AG09309 (cell line): ENCODE measurements around the gene NBL1.

Experiments
- DNase-seq: peaks from one replicate; pipeline ENCODE4 v3.0.0-alpha.2; 2010; ENCODE audit warnings: low read depth
- H3K4me3 ChIP-seq: 2 replicates; pipeline ENCODE4 v1.5.1; 2011; ENCODE audit warnings: mild to moderate bottlenecking, low read depth, low read length, moderate library complexity; ENCODE audit not compliant: control insufficient read depth
- CTCF ChIP-seq: IDR thresholded peaks from 2 replicates; pipeline ENCODE4 v1.5.1; 2011; ENCODE audit warnings: mild to moderate bottlenecking, low read depth, low read length, inconsistent platforms; ENCODE audit not compliant: insufficient read depth, control insufficient read depth; ENCODE audit errors: missing control alignments

NBL1 gene

DNA sequence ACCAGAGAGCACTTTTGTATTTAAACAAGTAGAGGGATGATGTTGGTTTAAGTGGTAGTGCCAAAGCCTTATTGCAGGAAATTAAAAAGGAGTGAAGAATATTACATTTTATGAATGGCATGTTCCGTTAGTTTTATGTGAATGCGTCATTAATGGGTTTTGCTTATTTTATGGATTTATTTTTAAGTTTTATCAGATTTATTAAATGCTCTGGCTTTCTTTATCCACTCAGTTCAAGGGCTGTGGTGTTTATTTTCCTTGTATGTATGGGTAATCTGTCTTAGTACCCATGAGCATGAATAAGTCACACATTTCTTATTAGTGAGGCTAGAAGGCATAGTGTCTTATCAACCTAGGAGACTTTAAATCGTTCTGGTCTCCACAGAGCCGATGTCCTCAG lies 41.6 kb upstream of the NBL1 start:
- no peak overlapping the region for H3K4me3 ChIP-seq
- DNase-seq = no peak
- no peak for TF ChIP-seq CTCF

- TF ChIP-seq CTCF = no peak
- DNase-seq = no peak
- no peak overlapping the region for H3K4me3 ChIP-seq
Measured at GRCh38 chr1:19605967-19606366, 38.1 kb upstream of the NBL1 start.

- no peak overlapping the region for H3K4me3 ChIP-seq
- no peak for DNase-seq
- TF ChIP-seq CTCF = no peak
Measured at GRCh38 chr1:19606817-19607642, 37.1 kb upstream of the NBL1 start.

- no peak for DNase-seq
- no peak overlapping the region for H3K4me3 ChIP-seq
- no peak for TF ChIP-seq CTCF
Measured at GRCh38 chr1:19608232-19608631, 35.9 kb upstream of the NBL1 start.

DNA sequence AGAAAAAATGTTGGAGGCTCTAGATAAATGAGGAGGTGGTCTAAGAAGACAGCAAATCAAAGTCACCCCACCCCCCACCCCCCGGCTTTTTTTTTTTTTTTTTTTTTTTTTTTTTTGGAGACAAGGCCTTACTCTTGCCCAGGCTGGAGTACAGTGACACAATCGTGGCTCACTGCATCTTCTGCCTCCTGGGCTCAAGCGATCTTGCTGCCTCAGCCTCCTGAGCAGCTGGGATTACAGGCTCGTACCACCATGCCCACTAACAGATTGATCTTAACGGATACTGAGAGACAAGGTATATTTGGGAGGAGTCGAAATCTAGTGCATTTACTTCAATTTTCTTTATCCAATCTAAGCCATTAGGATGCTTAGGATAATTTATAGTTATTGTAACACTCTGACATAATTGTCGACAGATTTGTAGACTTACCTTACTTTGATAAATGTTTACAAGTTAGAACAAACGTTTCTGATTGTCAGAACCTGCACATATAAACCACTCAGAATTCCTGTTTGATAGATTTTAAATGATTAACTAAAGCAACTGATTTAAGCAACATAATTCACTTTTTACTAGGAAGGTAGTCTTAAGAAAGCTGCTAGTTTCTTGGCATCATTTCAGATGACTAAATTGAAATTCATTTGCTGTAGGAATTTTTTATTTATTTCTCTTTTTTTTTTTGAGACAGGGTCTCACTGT lies 33.7 kb upstream of the NBL1 start:
- TF ChIP-seq CTCF = no peak
- H3K4me3 ChIP-seq = no peak overlapping the region

DNA sequence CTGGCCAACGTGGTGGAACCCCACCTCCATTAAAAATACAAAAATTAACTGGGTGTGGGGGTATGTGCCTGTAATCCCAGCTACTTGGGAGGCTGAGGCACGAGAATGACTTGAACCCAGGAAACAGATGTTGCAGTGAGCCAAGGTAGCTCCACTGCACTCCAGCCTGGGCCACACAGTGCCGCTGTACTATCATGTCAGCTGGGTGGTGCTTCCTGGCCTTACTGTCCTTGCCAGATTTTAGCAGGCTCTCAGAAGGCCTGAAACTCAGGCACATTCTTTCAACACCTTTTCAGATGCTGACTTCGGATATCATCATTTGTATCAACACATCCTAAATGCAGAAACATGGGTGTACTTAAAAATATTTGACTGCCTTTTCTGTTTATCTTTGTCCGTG lies 31.6 kb upstream of the NBL1 start:
- DNase-seq = no peak
- TF ChIP-seq CTCF = no peak
- H3K4me3 ChIP-seq = no peak overlapping the region

More for the DNA sequence above, 33.7 kb upstream of the NBL1 start:
- DNase-seq = no peak
